ENCODE results near the gene GPR149.
"Not testable (repeated sequence)": the region's sequence is repeated elsewhere in the genome, so short reads cannot be mapped to it uniquely, and the experiment has no call there.

Gene GPR149

GRCh38 chr3:154458560-154458959, 28.6 kb upstream of the GPR149 start:
- no peaks in the 10 kb centered on the region for H3K4me1 ChIP-seq (ENCODE audit: low read length)
- TF ChIP-seq CTCF (IDR thresholded peaks at IDR 0.05; ENCODE audit: low read depth, low read length): no peak
- TF ChIP-seq EZH2phosphoT487 (IDR thresholded peaks at IDR 0.05; ENCODE audit: low read depth): no peak
- no peaks in the 10 kb centered on the region for H3K36me3 ChIP-seq (replicated peaks; ENCODE audit: low read depth, low read length)
- H3K79me2 ChIP-seq (ENCODE audit: low read length): no peaks in the 10 kb centered on the region
- no peak overlapping the region for H2AFZ ChIP-seq (ENCODE audit: low read depth, low read length)
- H3K4me3 ChIP-seq (ENCODE audit: low read length): no peak overlapping the region
- no peak overlapping the region for H3K4me2 ChIP-seq (ENCODE audit: low read length)
- no peak overlapping the region for H3K27ac ChIP-seq (ENCODE audit: low read length)
- H3K9ac ChIP-seq (ENCODE audit: low read length): no peak overlapping the region
- H3K9me3 ChIP-seq (ENCODE audit: insufficient read depth, low read length): no peaks in the 10 kb centered on the region
- no peaks in the 10 kb centered on the region for H3K27me3 ChIP-seq (ENCODE audit: low read depth, low read length)
- no peaks in the 10 kb centered on the region for H4K20me1 ChIP-seq (ENCODE audit: insufficient read depth, low read length)

- not testable (repeated sequence) for H3K79me2 ChIP-seq (ENCODE audit: low read length); H3K9ac ChIP-seq (ENCODE audit: low read length); H4K20me1 ChIP-seq (ENCODE audit: insufficient read depth, low read length); H3K4me3 ChIP-seq (ENCODE audit: low read length); H2AFZ ChIP-seq (ENCODE audit: low read depth, low read length); H3K4me2 ChIP-seq (ENCODE audit: low read length); H3K36me3 ChIP-seq (replicated peaks; ENCODE audit: low read depth, low read length); H3K9me3 ChIP-seq (ENCODE audit: insufficient read depth, low read length); H3K27ac ChIP-seq (ENCODE audit: low read length); H3K27me3 ChIP-seq (ENCODE audit: low read depth, low read length); H3K4me1 ChIP-seq (ENCODE audit: low read length)
These were observed 9.1 kb upstream of the GPR149 start for GRCh38 chr3:154439081-154439480.

- H3K4me2 ChIP-seq (ENCODE audit: low read length): no peak overlapping the region
- no peaks in the 10 kb centered on the region for H3K36me3 ChIP-seq (replicated peaks; ENCODE audit: low read depth, low read length)
- no peaks in the 10 kb centered on the region for H3K4me1 ChIP-seq (ENCODE audit: low read length)
- H3K79me2 ChIP-seq (ENCODE audit: low read length): no peaks in the 10 kb centered on the region
- no peaks in the 10 kb centered on the region for H3K27me3 ChIP-seq (ENCODE audit: low read depth, low read length)
- no peaks in the 10 kb centered on the region for H3K9me3 ChIP-seq (ENCODE audit: insufficient read depth, low read length)
- H4K20me1 ChIP-seq (ENCODE audit: insufficient read depth, low read length): no peaks in the 10 kb centered on the region
- H3K27ac ChIP-seq (ENCODE audit: low read length): no peak overlapping the region
- TF ChIP-seq EZH2phosphoT487 (IDR thresholded peaks at IDR 0.05; ENCODE audit: low read depth) (no peak), CTCF (IDR thresholded peaks at IDR 0.05; ENCODE audit: low read depth, low read length) (no peak)
- no peak overlapping the region for H3K4me3 ChIP-seq (ENCODE audit: low read length)
- H2AFZ ChIP-seq (ENCODE audit: low read depth, low read length): no peak overlapping the region
- no peak overlapping the region for H3K9ac ChIP-seq (ENCODE audit: low read length)
These were observed 1.1 kb upstream of the GPR149 start for GRCh38 chr3:154431043-154431442.

GRCh38 chr3:154428286-154429206, 1.4 kb downstream of the GPR149 start:
- Histone ChIP-seq H3K36me3 (replicated peaks; ENCODE audit: low read depth, low read length) (no peaks in the 10 kb centered on the region), H3K9me3 (ENCODE audit: insufficient read depth, low read length) (no peaks in the 10 kb centered on the region), H4K20me1 (ENCODE audit: insufficient read depth, low read length) (no peaks in the 10 kb centered on the region), H3K4me1 (ENCODE audit: low read length) (no peaks in the 10 kb centered on the region), H3K27me3 (ENCODE audit: low read depth, low read length) (no peaks in the 10 kb centered on the region), H3K4me2 (ENCODE audit: low read length) (no peak overlapping the region), H2AFZ (ENCODE audit: low read depth, low read length) (no peak overlapping the region), H3K4me3 (ENCODE audit: low read length) (no peak overlapping the region), H3K9ac (ENCODE audit: low read length) (no peak overlapping the region), H3K79me2 (ENCODE audit: low read length) (no peaks in the 10 kb centered on the region), H3K27ac (ENCODE audit: low read length) (no peak overlapping the region)
- TF ChIP-seq CTCF (IDR thresholded peaks at IDR 0.05; ENCODE audit: low read depth, low read length) (no peak), EZH2phosphoT487 (IDR thresholded peaks at IDR 0.05; ENCODE audit: low read depth) (no peak)
